ENCODE measurements around the gene TNFRSF6B.

GRCh38 chr20:63708301-63709148 is 12.1 kb downstream of the TNFRSF6B start:
- TF ChIP-seq EP300 (IDR thresholded peaks at IDR 0.05) (no peak), CTCF (IDR thresholded peaks at IDR 0.05) (no peak)

Data from suprapubic skin (tissue), 3 donors.